Endothelial cell of umbilical vein (primary cell): Measurements from ENCODE around the gene DGCR2. TPM values are rescaled to one million over a fixed set of nuclear protein-coding genes. Genes with fewer than 3 reads are reported as not detected.

Experiments used
- BruUV-seq: library from RNA; stranded (reverse); fragments of 400-500 nt; replicated peaks from 2 replicates; lab custom pipeline; 2021; lab: Mats Ljungman, UMichigan
- CTCF ChIA-PET: fragments of 300-600, 350-600 bp; sonication (Branson Sonifier 250); formaldehyde crosslinking; loops from one replicate; lab custom pipeline; 2021; ENCODE audit warnings: antibody characterized with exemption, inconsistent platforms; lab: Charles Lee
- POLR2A ChIA-PET: fragments of 300-600, 350-600 bp; sonication (Branson Sonifier 250); formaldehyde crosslinking; loops from one replicate; lab custom pipeline; 2021; ENCODE audit warnings: antibody characterized with exemption, inconsistent platforms; lab: Charles Lee
- DNase-seq: peaks from one replicate; pipeline ENCODE4 v3.0.0-alpha.2; 2011; ENCODE audit warnings: low read depth, low spot score
- FAIRE-seq: peaks from 2 replicates; lab custom pipeline; 2011; peaks lifted over from hg19 to GRCh38; lab: Jason Lieb, UNC
- H2AFZ ChIP-seq: 2 replicates; pipeline ENCODE4 v1.6.0; 2012; ENCODE audit warnings: low read depth, low read length, control low read depth, inconsistent platforms
- H3K27ac ChIP-seq: 2 replicates; pipeline ENCODE4 v1.5.1; 2011; ENCODE audit warnings: low read depth, mild to moderate bottlenecking, control low read depth, low read length, moderate library complexity; ENCODE audit not compliant: insufficient read depth
- H3K27me3 ChIP-seq, 2 experiments: 2 replicates each; pipeline versions ENCODE4 v1.6.0 to v1.6.1; 2011; ENCODE audit warnings: low read length in 2 of 2, mixed read lengths in 1 of 2; ENCODE audit not compliant: control insufficient read depth in 2 of 2, insufficient read depth in 2 of 2
- H3K36me3 ChIP-seq, 2 experiments: 2 replicates in 1 of 2; 3 replicates in 1 of 2; pipeline ENCODE4 v1.5.1; 2011; ENCODE audit warnings: low read length in 2 of 2, mild to moderate bottlenecking in 1 of 2, moderate library complexity in 1 of 2; ENCODE audit not compliant: control insufficient read depth in 2 of 2, insufficient read depth in 2 of 2; ENCODE audit errors: extremely low read depth in 1 of 2
- H3K4me1 ChIP-seq: 3 replicates; pipeline ENCODE4 v1.5.1; 2011; ENCODE audit warnings: mild to moderate bottlenecking, low read length; ENCODE audit not compliant: control insufficient read depth, insufficient read depth; ENCODE audit errors: extremely low read depth
- H3K4me2 ChIP-seq: 2 replicates; pipeline ENCODE4 v1.6.1; 2011; ENCODE audit warnings: low read length, control low read depth, mixed read lengths; ENCODE audit not compliant: insufficient read depth
- H3K4me3 ChIP-seq, 3 experiments: fragments of 200-600 bp in 1 of 3; sonication (generic), shearing (Covaris generic) in 1 of 3; replicated peaks in 1 of 3; 2 replicates each; pipeline ENCODE4 v1.5.1; 2011 to 2016; ENCODE audit warnings: control low read depth in 3 of 3, low read length in 3 of 3, mild to moderate bottlenecking in 2 of 3, inconsistent platforms in 1 of 3, low read depth in 1 of 3, moderate library complexity in 1 of 3; ENCODE audit not compliant: insufficient read depth in 1 of 3
- H3K79me2 ChIP-seq: 2 replicates; pipeline ENCODE4 v1.6.0; 2012; ENCODE audit warnings: low read length, inconsistent platforms; ENCODE audit not compliant: control insufficient read depth, insufficient read depth
- H3K9ac ChIP-seq: replicated peaks from 2 replicates; pipeline ENCODE3; 2011; ENCODE audit warnings: low read length, control low read depth; ENCODE audit not compliant: insufficient read depth; ENCODE audit errors: extremely low read depth
- H3K9me1 ChIP-seq: replicated peaks from 3 replicates; pipeline ENCODE4 v1.6.0; 2011; ENCODE audit warnings: mild to moderate bottlenecking, low read length; ENCODE audit not compliant: control insufficient read depth, insufficient read depth; ENCODE audit errors: extremely low read depth
- H3K9me3 ChIP-seq: replicated peaks from 2 replicates; pipeline ENCODE4 v1.5.1; 2012; ENCODE audit warnings: low read length, inconsistent platforms; ENCODE audit not compliant: control insufficient read depth, insufficient read depth
- H4K20me1 ChIP-seq: replicated peaks from 2 replicates; pipeline ENCODE3; 2011; ENCODE audit warnings: mild to moderate bottlenecking, low read length; ENCODE audit not compliant: control insufficient read depth, insufficient read depth; ENCODE audit errors: extremely low read depth
- EZH2 ChIP-seq: IDR thresholded peaks from 2 replicates; pipeline ENCODE4 v1.6.1; 2012; ENCODE audit warnings: borderline replicate concordance, low read depth, mild to moderate bottlenecking, moderate library complexity, low read length, inconsistent platforms; ENCODE audit not compliant: severe bottlenecking
- FOS ChIP-seq: IDR thresholded peaks from 2 replicates; pipeline ENCODE4 v1.6.1; 2011; ENCODE audit warnings: mild to moderate bottlenecking, low read length, moderate library complexity, borderline replicate concordance; ENCODE audit not compliant: insufficient read depth
- GATA2 ChIP-seq: IDR thresholded peaks from 2 replicates; pipeline ENCODE4 v1.7.0; 2011; ENCODE audit warnings: low read depth, mild to moderate bottlenecking, moderate library complexity, mixed read lengths, low read length; ENCODE audit not compliant: insufficient read length, insufficient read depth
- JUN ChIP-seq: IDR thresholded peaks from 2 replicates; pipeline ENCODE4 v1.6.1; 2011; ENCODE audit warnings: borderline replicate concordance, low read depth; ENCODE audit not compliant: insufficient read length, insufficient read depth
- MAX ChIP-seq: IDR thresholded peaks from 2 replicates; pipeline ENCODE4 v1.6.1; 2011; ENCODE audit not compliant: insufficient read depth, insufficient read length
- MYC ChIP-seq: IDR thresholded peaks from one replicate; pipeline ENCODE4 v1.6.1; 2011; ENCODE audit warnings: mild to moderate bottlenecking, low read depth, low read length
- POLR2A ChIP-seq: IDR thresholded peaks from 2 replicates; pipeline ENCODE4 v1.6.1; 2012; ENCODE audit warnings: low read depth, mild to moderate bottlenecking, control low read depth, low read length
- POLR2AphosphoS5 ChIP-seq: IDR thresholded peaks from 2 replicates; pipeline ENCODE4 v1.6.1; 2012; ENCODE audit warnings: low read depth, mild to moderate bottlenecking, control low read depth, low read length, moderate library complexity; ENCODE audit not compliant: insufficient read depth
- dilution Hi-C: fragments of 300-500 bp; cut with MboI; formaldehyde crosslinking; loops from one replicate; pipeline ENCODE4 v1.15.0; 2019; ENCODE audit warnings: low sequenced_read_pairs; ENCODE audit not compliant: extremely low pct_ligation_motif_present
- intact Hi-C: fragments of 100-400 bp; cut with micrococcal nuclease; formaldehyde crosslinking; loops from one replicate; pipeline ENCODE4 v1.10.0; 2022
- polyA plus RNA-seq, 4 experiments: library from polyadenylated mRNA; depleted of rRNA in 3 of 4; stranded (reverse) in 3 of 4; unstranded in 1 of 4; fragments of >200 nt; gene quantifications; 2 replicates each; pipeline versions ENCODE4 v1.2.1 to v1.2.3, GENCODE V29; 2011 to 2012; ENCODE audit warnings: missing spikeins in 1 of 4
- total RNA-seq: library from RNA; stranded (reverse); gene quantifications from 2 replicates; pipeline ENCODE4 v1.2.3, GENCODE V29; 2021
- TF ChIP-seq, protein P1 (sequence below), 2 donors: IDR thresholded peaks; 1 replicate in 1 of 2; 2 replicates in 1 of 2; pipeline ENCODE4 v1.5.1; 2011; ENCODE audit warnings: low read length in 2 of 2, mild to moderate bottlenecking in 2 of 2, moderate library complexity in 2 of 2, control low read depth in 1 of 2, inconsistent platforms in 1 of 2, low read depth in 1 of 2; ENCODE audit not compliant: insufficient read depth in 1 of 2; ENCODE audit errors: extremely low read depth in 1 of 2

DGCR2 gene
- total and polyA plus RNA-seq, 2 donors (not counting 3 experiments of a cell fraction or from before 2014, with no cell fraction given), result 44.8 to 51.2 TPM

- CTCF ChIA-PET, result no interaction called here
- H3K79me2 ChIP-seq, result no peaks in the 10 kb centered on the region
- no peak overlapping the region for H3K4me3 ChIP-seq
- H3K27ac ChIP-seq, result no peak overlapping the region
- H3K9me1 ChIP-seq, result no peaks in the 10 kb centered on the region
- no peaks in the 10 kb centered on the region for H3K27me3 ChIP-seq
- no peaks in the 10 kb centered on the region for H3K4me1 ChIP-seq
- H4K20me1 ChIP-seq, result no peaks in the 10 kb centered on the region
- H2AFZ ChIP-seq, result no peak overlapping the region
- no peak for TF ChIP-seq POLR2A
- TF ChIP-seq, protein P1, sequence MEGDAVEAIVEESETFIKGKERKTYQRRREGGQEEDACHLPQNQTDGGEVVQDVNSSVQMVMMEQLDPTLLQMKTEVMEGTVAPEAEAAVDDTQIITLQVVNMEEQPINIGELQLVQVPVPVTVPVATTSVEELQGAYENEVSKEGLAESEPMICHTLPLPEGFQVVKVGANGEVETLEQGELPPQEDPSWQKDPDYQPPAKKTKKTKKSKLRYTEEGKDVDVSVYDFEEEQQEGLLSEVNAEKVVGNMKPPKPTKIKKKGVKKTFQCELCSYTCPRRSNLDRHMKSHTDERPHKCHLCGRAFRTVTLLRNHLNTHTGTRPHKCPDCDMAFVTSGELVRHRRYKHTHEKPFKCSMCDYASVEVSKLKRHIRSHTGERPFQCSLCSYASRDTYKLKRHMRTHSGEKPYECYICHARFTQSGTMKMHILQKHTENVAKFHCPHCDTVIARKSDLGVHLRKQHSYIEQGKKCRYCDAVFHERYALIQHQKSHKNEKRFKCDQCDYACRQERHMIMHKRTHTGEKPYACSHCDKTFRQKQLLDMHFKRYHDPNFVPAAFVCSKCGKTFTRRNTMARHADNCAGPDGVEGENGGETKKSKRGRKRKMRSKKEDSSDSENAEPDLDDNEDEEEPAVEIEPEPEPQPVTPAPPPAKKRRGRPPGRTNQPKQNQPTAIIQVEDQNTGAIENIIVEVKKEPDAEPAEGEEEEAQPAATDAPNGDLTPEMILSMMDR (IDR thresholded peaks at IDR 0.05; ENCODE audit: extremely low read depth in 1 of 2, insufficient read depth in 1 of 2, low read depth in 1 of 2, low read length in 2 of 2), result no peak
- TF ChIP-seq EZH2, result no peak
- no peak for TF ChIP-seq POLR2AphosphoS5
- intact Hi-C loops, result no loop called here
- DNase-seq (no peak), FAIRE-seq (no peak)
- no TSS peak for BruUV-seq
- H3K4me2 ChIP-seq, result no peak overlapping the region
- POLR2A ChIA-PET, result no interaction called here
- H3K36me3 ChIP-seq, result peaks cover 2 to 23% of the 10 kb centered on the region in 2 experiments
- H3K9me3 ChIP-seq, result no peaks in the 10 kb centered on the region
- H3K9ac ChIP-seq, result no peak overlapping the region
- dilution Hi-C loops, result no loop called here
These were observed 51.6 kb downstream of the DGCR2 start for GRCh38 chr22:19070397-19071169.

- dilution Hi-C loops (no loop called here), intact Hi-C loops (no loop called here)
- Histone ChIP-seq H3K4me2 (no peak overlapping the region), H3K9me3 (no peaks in the 10 kb centered on the region), H3K27me3 (no peaks in the 10 kb centered on the region), H3K79me2 (no peaks in the 10 kb centered on the region), H3K4me1 (no peaks in the 10 kb centered on the region), H2AFZ (no peak overlapping the region), H3K9me1 (no peaks in the 10 kb centered on the region), H3K36me3 (peaks cover 2 to 28% of the 10 kb centered on the region in 2 experiments), H4K20me1 (no peaks in the 10 kb centered on the region), H3K27ac (no peak overlapping the region), H3K4me3 (no peak overlapping the region), H3K9ac (no peak overlapping the region)
- no peak for TF ChIP-seq POLR2A
- TF ChIP-seq EZH2, result no peak
- TF ChIP-seq FOS, result no peak
- TF ChIP-seq JUN, result no peak
- TF ChIP-seq MAX, result no peak
- TF ChIP-seq POLR2AphosphoS5, result no peak
- no peak for TF ChIP-seq GATA2
- TF ChIP-seq, protein P1 (IDR thresholded peaks at IDR 0.05; ENCODE audit: extremely low read depth in 1 of 2, insufficient read depth in 1 of 2, low read depth in 1 of 2, low read length in 2 of 2), result no peak
- no peak for TF ChIP-seq MYC
- no peak for FAIRE-seq
- POLR2A ChIA-PET, result no interaction called here
- no peak for DNase-seq
- BruUV-seq, result no TSS peak
- CTCF ChIA-PET, result no interaction called here
These were observed 52.8 kb downstream of the DGCR2 start for GRCh38 chr22:19069451-19069850.
